Measurements from ENCODE around the gene SUPT4H1.

Gene SUPT4H1

GRCh38 chr17:58331815-58332777 lies 19.9 kb downstream of the SUPT4H1 start:
- H3K4me1 Mint-ChIP-seq: peaks cover 46% of the 10 kb centered on the region
- H3K9me3 Mint-ChIP-seq: no peaks in the 10 kb centered on the region
- peaks cover 23% of the 10 kb centered on the region for H3K36me3 Mint-ChIP-seq
- H3K27ac Mint-ChIP-seq: peak overlapping the region; percentile 96
- H3K27me3 Mint-ChIP-seq: no peaks in the 10 kb centered on the region
- H3K4me3 Mint-ChIP-seq: peak overlapping the region; percentile 89

GRCh38 chr17:58330997-58331814 lies 20.8 kb downstream of the SUPT4H1 start:
- Mint-ChIP-seq H3K36me3 (peaks cover 23% of the 10 kb centered on the region), H3K4me1 (peaks cover 44% of the 10 kb centered on the region), H3K9me3 (no peaks in the 10 kb centered on the region), H3K27me3 (no peaks in the 10 kb centered on the region), H3K4me3 (peak overlapping the region; percentile 89), H3K27ac (peak overlapping the region; percentile 96)

DNA sequence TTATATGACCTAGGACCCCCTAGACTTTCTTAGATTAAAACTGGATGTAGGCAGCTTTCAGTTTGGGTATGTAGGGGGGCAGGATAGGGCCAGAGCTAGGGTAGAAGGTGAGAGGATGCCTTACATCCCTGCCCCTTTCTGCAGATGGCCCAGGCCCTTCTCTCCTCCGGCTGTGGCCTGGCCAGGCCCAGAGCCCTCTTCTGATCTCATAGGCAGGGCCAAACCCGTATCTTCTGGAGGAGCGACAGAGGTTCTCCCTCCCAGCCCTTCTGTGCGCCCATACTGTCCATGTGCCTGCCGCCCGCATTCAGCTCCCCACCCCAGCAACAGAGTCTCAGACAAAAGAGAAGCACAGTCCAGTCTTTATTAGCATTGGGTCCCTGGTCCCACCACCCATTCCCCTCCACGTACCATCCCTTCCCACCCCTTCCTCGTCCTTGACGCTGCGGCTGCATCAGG lies 21.4 kb downstream of the SUPT4H1 start:
- H3K4me3 Mint-ChIP-seq: peak overlapping the region; percentile 89
- H3K4me1 Mint-ChIP-seq: peaks cover 42% of the 10 kb centered on the region
- H3K9me3 Mint-ChIP-seq: no peaks in the 10 kb centered on the region
- no peaks in the 10 kb centered on the region for H3K27me3 Mint-ChIP-seq
- peak overlapping the region; percentile 96 for H3K27ac Mint-ChIP-seq
- H3K36me3 Mint-ChIP-seq: peaks cover 23% of the 10 kb centered on the region

- Mint-ChIP-seq H3K27ac (peak overlapping the region; percentile 96), H3K4me1 (peaks cover 43% of the 10 kb centered on the region), H3K4me3 (peak overlapping the region; percentile 89), H3K36me3 (peaks cover 23% of the 10 kb centered on the region), H3K27me3 (no peaks in the 10 kb centered on the region), H3K9me3 (no peaks in the 10 kb centered on the region)
These were observed 22.0 kb downstream of the SUPT4H1 start for GRCh38 chr17:58329810-58330537.

GRCh38 chr17:58329035-58329809 lies 22.8 kb downstream of the SUPT4H1 start:
- peaks cover 39% of the 10 kb centered on the region for H3K4me1 Mint-ChIP-seq
- H3K27me3 Mint-ChIP-seq: no peaks in the 10 kb centered on the region
- H3K36me3 Mint-ChIP-seq: peaks cover 23% of the 10 kb centered on the region
- peak overlapping the region; percentile 96 for H3K27ac Mint-ChIP-seq
- peak overlapping the region; percentile 89 for H3K4me3 Mint-ChIP-seq
- H3K9me3 Mint-ChIP-seq: no peaks in the 10 kb centered on the region

GRCh38 chr17:58328195-58329034 lies 23.6 kb downstream of the SUPT4H1 start, which contains the start of gene TSPOAP1:
Gene TSPOAP1, minus strand, starts transcription at chr17:58328795. Its CDS starts 875 bp downstream, at chr17:58327920.
- Mint-ChIP-seq H3K4me3 (peak within 1 kb of the TSS; percentile 89), H3K9me3 (no peaks in the 10 kb centered on the region), H3K27ac (peak within 1 kb of the TSS; percentile 96), H3K4me1 (peaks cover 38% of the 10 kb centered on the region), H3K27me3 (no peaks in the 10 kb centered on the region), H3K36me3 (peaks cover 23% of the 10 kb centered on the region)

- no peaks in the 10 kb centered on the region for H3K27me3 Mint-ChIP-seq
- no peaks in the 10 kb centered on the region for H3K9me3 Mint-ChIP-seq
- H3K27ac Mint-ChIP-seq: peak overlapping the region; percentile 96
- peaks cover 23% of the 10 kb centered on the region for H3K36me3 Mint-ChIP-seq
- peak overlapping the region; percentile 89 for H3K4me3 Mint-ChIP-seq
- peaks cover 38% of the 10 kb centered on the region for H3K4me1 Mint-ChIP-seq
These were observed 24.4 kb downstream of the SUPT4H1 start for GRCh38 chr17:58327363-58328194.

DNA sequence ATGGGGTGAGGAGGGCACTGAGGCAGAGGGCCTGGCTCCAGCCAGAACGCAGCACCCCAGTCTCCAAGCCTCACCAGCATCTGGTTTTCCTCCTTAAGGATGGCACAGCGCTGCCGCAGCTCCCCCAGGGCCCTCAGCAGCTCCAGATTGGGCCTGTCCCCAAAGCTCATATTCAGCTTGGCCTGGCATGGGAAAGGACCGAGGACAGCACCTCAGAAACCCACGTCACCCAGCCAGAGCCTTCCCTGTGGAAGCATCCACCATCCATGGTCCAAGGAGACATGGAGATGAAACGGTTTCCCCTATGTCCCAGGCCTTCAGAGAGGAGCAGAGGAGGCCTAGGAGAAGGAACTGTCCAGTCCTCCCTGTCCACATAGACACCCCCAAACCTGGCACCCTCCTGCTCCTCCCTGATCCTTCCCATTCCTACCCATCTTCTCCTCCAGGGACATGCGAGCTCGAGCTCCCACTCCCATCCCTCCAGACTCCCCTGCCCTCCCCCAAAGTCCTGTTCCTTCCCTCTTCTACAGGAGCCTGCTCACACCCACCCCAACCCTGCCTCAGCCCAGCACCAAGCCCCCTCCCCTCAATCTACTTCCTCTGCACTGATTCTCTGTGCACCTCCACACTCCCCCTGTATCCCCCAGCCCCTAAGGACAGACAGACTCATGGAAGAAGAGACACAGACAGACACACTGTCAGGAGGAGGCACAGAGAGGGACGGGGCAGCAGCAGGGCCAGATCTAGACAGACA lies 25.2 kb downstream of the SUPT4H1 start:
- peaks cover 38% of the 10 kb centered on the region for H3K4me1 Mint-ChIP-seq
- H3K36me3 Mint-ChIP-seq: peaks cover 18% of the 10 kb centered on the region
- peak overlapping the region; percentile 89 for H3K4me3 Mint-ChIP-seq
- no peaks in the 10 kb centered on the region for H3K27me3 Mint-ChIP-seq
- H3K27ac Mint-ChIP-seq: peak overlapping the region; percentile 88
- no peaks in the 10 kb centered on the region for H3K9me3 Mint-ChIP-seq

GRCh38 chr17:58325976-58326468 lies 26.0 kb downstream of the SUPT4H1 start:
- Mint-ChIP-seq H3K27me3 (no peaks in the 10 kb centered on the region), H3K4me3 (peak overlapping the region; percentile 69), H3K4me1 (peaks cover 38% of the 10 kb centered on the region), H3K36me3 (peaks cover 10% of the 10 kb centered on the region), H3K9me3 (no peaks in the 10 kb centered on the region), H3K27ac (peak overlapping the region; percentile 15)

DNA sequence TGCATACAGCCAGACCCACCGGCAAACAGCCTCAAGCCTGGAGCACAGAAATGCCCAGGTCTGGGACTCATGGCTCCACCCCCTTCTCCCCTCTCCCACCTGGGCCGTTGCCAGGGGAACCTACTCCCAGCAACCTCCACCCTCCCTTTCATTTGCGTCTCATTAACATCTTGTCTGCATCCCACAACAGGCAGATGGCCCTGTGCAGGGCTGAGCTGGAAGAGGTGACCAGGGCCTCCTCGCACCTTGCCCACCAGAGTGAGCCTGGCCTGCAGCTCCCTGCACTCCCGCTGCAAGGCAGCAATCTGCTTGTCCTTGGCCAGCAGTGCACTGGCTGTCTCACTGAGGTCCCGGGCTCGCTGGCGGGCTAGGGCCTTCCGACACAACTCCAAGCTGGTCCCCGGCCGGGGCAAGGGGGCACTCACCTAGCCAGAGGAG lies 26.7 kb downstream of the SUPT4H1 start:
- Mint-ChIP-seq H3K27ac (peak overlapping the region; percentile 67), H3K4me1 (peaks cover 38% of the 10 kb centered on the region), H3K4me3 (no peak overlapping the region), H3K9me3 (no peaks in the 10 kb centered on the region), H3K36me3 (peaks cover 4% of the 10 kb centered on the region), H3K27me3 (no peaks in the 10 kb centered on the region)

DNA sequence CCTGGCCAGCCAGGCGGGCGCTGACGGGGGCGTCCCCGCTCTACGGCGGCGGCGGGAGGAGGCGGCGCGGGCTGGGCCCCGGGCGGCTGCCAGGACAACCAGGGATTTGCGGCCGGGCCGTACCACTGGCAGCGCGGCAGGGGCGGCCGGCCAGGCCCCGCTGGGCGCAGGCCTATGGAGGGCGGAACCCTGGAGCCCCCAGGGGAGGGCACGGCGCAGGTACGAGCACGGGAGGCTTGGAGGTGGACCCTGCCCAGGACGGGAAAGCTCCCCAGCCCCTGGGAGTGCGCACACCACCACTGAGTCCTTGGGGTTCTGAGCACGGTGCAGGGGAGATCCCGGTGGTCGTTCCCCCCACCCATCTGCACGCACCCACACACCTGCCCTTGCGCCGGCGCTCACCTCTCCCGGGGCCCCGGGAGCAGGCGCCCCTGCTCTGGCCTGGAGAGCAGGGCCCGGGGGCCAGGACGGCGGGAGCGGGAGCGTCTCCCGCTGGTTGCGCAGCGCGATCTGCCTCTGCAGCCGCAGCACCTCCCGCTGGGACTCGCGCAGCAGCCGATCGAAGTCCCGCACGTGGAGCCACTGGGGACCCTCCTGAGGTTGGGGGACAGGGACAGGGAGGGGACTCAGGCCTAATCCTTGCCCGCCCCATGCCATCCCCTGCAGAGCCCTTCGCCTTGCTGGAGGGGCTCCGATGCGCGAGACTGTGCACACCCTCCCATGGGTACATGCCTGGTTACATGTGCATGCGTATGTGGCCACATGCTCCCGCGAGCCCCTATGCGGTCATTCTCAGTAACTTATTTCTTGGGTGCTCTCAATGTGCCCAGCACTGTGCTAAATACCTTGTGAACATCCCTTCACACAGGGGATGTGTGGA lies 27.4 kb downstream of the SUPT4H1 start:
- Mint-ChIP-seq H3K27ac (peak overlapping the region; percentile 67), H3K4me1 (peaks cover 38% of the 10 kb centered on the region), H3K36me3 (peaks cover 2% of the 10 kb centered on the region), H3K9me3 (no peaks in the 10 kb centered on the region), H3K4me3 (no peak overlapping the region), H3K27me3 (no peaks in the 10 kb centered on the region)

- Mint-ChIP-seq H3K9me3 (no peaks in the 10 kb centered on the region), H3K36me3 (peaks cover 2% of the 10 kb centered on the region), H3K27me3 (no peaks in the 10 kb centered on the region), H3K4me3 (no peak overlapping the region), H3K4me1 (peaks cover 34% of the 10 kb centered on the region), H3K27ac (peak overlapping the region; percentile 30)
These were observed 28.0 kb downstream of the SUPT4H1 start for GRCh38 chr17:58324056-58324408.
